Subcutaneous adipose tissue (tissue), 4 donors: Measurements from ENCODE around the gene XDH. TPM values are rescaled to one million over a fixed set of nuclear protein-coding genes. Genes with fewer than 3 reads are reported as not detected.

ENCODE experiments used
- total RNA-seq, 4 donors: library from RNA; depleted of rRNA; stranded (reverse); fragments of >200 nt; gene quantifications; one replicate each; pipeline ENCODE4 v1.1.0, GENCODE V29; 2016
- TF ChIP-seq, protein P1 (sequence below): fragments of 450-650 bp; IDR thresholded peaks from one replicate; pipeline ENCODE4 v1.5.1; 2016; ENCODE audit warnings: low read depth, mild to moderate bottlenecking, control low read depth, antibody characterized with exemption, moderate library complexity

XDH gene
- total RNA-seq, 4 donors from 2014 or later, result not detected

DNA sequence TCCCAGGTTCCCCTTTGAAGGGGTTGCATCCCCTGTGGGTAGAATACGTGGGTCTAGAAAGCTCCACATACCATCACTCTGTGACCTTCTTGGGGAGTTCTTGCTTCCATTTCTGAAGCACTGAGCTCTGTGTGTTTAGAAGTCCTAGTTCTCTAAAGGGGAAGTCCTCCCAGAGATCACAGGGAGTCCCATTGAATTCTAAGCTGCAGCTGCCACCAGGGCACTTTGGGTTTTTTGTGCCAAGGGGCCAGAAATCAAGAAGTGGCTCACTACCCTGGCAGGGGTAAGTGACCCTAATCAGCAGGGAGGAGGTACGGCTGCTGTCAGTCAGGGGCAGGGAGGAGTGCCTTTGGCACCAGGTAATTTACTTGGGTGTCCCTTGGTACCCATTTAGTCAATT lies 109.7 kb downstream of the XDH start:
- TF ChIP-seq, protein P1, sequence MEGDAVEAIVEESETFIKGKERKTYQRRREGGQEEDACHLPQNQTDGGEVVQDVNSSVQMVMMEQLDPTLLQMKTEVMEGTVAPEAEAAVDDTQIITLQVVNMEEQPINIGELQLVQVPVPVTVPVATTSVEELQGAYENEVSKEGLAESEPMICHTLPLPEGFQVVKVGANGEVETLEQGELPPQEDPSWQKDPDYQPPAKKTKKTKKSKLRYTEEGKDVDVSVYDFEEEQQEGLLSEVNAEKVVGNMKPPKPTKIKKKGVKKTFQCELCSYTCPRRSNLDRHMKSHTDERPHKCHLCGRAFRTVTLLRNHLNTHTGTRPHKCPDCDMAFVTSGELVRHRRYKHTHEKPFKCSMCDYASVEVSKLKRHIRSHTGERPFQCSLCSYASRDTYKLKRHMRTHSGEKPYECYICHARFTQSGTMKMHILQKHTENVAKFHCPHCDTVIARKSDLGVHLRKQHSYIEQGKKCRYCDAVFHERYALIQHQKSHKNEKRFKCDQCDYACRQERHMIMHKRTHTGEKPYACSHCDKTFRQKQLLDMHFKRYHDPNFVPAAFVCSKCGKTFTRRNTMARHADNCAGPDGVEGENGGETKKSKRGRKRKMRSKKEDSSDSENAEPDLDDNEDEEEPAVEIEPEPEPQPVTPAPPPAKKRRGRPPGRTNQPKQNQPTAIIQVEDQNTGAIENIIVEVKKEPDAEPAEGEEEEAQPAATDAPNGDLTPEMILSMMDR, result no peak

GRCh38 chr2:31302940-31303563 lies 111.5 kb downstream of the XDH start:
- TF ChIP-seq, protein P1, result no peak

DNA sequence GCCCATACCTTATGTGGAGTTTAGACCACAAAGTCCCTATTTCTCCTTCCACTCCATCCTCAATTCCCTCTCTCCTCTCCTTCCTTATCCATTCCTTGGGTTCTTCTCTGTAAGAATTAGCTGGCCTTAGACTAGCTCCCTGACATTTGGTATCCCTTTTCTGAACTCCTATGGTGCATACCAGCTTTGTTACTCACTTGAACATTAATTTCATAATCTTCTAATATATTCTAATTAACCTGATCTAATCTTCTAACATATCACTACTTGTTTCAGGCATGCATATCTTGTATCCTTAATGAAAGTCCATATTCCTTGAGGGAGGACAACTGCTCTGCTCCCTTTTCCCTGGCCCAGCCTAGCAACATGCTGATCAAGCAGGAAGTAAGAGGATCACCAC lies 114.2 kb downstream of the XDH start:
- TF ChIP-seq, protein P1, result no peak

DNA sequence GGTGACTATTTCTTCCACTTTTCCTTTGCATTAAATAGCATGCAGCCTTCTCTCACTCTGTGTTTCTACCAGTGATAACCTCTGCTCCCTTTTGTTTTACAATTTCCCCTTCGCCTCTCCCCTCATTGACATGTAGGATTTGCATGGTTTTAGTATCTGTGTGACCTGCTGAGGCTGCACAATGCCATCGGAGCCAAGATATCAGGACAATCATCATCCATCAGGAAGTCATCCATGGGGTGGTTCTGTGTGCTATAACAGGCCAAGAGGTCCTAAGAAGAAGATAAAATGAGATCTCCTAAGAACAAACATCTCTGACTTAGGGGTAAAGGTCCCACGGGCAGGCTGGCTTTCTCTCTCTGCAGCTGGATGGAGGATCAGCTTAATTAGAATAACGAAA lies 115.0 kb downstream of the XDH start:
- TF ChIP-seq, protein P1, result no peak

GRCh38 chr2:31297751-31298150 lies 116.8 kb downstream of the XDH start:
- TF ChIP-seq, protein P1, result no peak

- TF ChIP-seq, protein P1, result no peak
Measured at GRCh38 chr2:31296641-31297287, 117.8 kb downstream of the XDH start.

GRCh38 chr2:31294196-31294595 lies 120.3 kb downstream of the XDH start:
- TF ChIP-seq, protein P1, result no peak
